BLaER1 treated with 17β-estradiol and CSF1 and Interleukin-3, amounts not matched to agents 10 nM and 100 nM (cell line): ENCODE data around the gene PSMB2.
A peak's percentile ranks its signal among the peaks of the same experiment; 100 is the strongest.

Experiments
- H3K27ac ChIP-seq, 11 experiments: shearing (Covaris generic); formaldehyde crosslinking; 2 replicates each; pipeline ENCODE4 v1.8.1; 2022
- H3K27me3 ChIP-seq, 11 experiments: shearing (Covaris generic); formaldehyde crosslinking; 2 replicates each; pipeline ENCODE4 v1.8.1; 2022
- H3K36me3 ChIP-seq, 11 experiments: shearing (Covaris generic); formaldehyde crosslinking; 2 replicates each; pipeline ENCODE4 v1.8.1; 2022
- H3K4me1 ChIP-seq, 10 experiments: shearing (Covaris generic); formaldehyde crosslinking; 2 replicates each; pipeline ENCODE4 v1.8.1; 2022
- H3K4me2 ChIP-seq, 11 experiments: shearing (Covaris generic); formaldehyde crosslinking; 2 replicates each; pipeline ENCODE4 v1.8.1; 2022
- H3K4me3 ChIP-seq, 10 experiments: shearing (Covaris generic); formaldehyde crosslinking; 2 replicates each; pipeline ENCODE4 v1.8.1; 2022
- H3K9ac ChIP-seq, 11 experiments: shearing (Covaris generic); formaldehyde crosslinking; 2 replicates each; pipeline ENCODE4 v1.8.1; 2022
- H3K9me3 ChIP-seq, 11 experiments: shearing (Covaris generic); formaldehyde crosslinking; replicated peaks in 1 of 11; 2 replicates each; pipeline ENCODE4 v1.8.1; 2022
- H4K20me1 ChIP-seq, 11 experiments: shearing (Covaris generic); formaldehyde crosslinking; 2 replicates each; pipeline ENCODE4 v1.8.1; 2022
- Cebpa-rat ChIP-seq, 11 experiments: shearing (Covaris generic); IDR thresholded peaks; 2 replicates each; pipeline ENCODE4 v1.8.1; 2022

PSMB2 gene

GRCh38 chr1:35629051-35629450, 12.3 kb downstream of the PSMB2 start:
- Histone ChIP-seq H3K36me3 (peaks cover 88 to 99% (median 97%) of the 10 kb centered on the region in 11 experiments), H3K27ac (no peak overlapping the region), H3K4me2 (no peak overlapping the region), H3K9ac (no peak overlapping the region), H3K4me1 (peaks cover 0 to 5% (median 2%) of the 10 kb centered on the region in 10 experiments; a peak in 11 of 20 replicates), H4K20me1 (peaks cover 31 to 97% (median 74%) of the 10 kb centered on the region in 11 experiments; a peak in 20 of 22 replicates), H3K27me3 (no peaks in the 10 kb centered on the region), H3K9me3 (no peaks in the 10 kb centered on the region), H3K4me3 (no peak overlapping the region)
- no peak for TF ChIP-seq Cebpa-rat (IDR thresholded peaks at IDR 0.05)

GRCh38 chr1:35623832-35624231, 17.5 kb downstream of the PSMB2 start:
- Histone ChIP-seq H3K27me3 (no peaks in the 10 kb centered on the region), H3K4me2 (peak overlapping the region in 6 of 11 experiments; percentile 0 to 33 (median 17); a peak in 5 of 22 replicates), H3K4me1 (peaks cover 0 to 12% (median 9%) of the 10 kb centered on the region in 10 experiments; a peak in 15 of 20 replicates), H3K27ac (no peak overlapping the region), H3K9me3 (no peaks in the 10 kb centered on the region), H4K20me1 (peaks cover 37 to 97% (median 77%) of the 10 kb centered on the region in 11 experiments; a peak in 21 of 22 replicates), H3K9ac (0 out of 22 replicates have a peak overlapping the region, but pooled peaks of 1 of the 11 experiments have one; percentile 16), H3K4me3 (no peak overlapping the region), H3K36me3 (peaks cover 76 to 99% (median 95%) of the 10 kb centered on the region in 11 experiments)
- TF ChIP-seq Cebpa-rat (IDR thresholded peaks at IDR 0.05), result no peak

DNA sequence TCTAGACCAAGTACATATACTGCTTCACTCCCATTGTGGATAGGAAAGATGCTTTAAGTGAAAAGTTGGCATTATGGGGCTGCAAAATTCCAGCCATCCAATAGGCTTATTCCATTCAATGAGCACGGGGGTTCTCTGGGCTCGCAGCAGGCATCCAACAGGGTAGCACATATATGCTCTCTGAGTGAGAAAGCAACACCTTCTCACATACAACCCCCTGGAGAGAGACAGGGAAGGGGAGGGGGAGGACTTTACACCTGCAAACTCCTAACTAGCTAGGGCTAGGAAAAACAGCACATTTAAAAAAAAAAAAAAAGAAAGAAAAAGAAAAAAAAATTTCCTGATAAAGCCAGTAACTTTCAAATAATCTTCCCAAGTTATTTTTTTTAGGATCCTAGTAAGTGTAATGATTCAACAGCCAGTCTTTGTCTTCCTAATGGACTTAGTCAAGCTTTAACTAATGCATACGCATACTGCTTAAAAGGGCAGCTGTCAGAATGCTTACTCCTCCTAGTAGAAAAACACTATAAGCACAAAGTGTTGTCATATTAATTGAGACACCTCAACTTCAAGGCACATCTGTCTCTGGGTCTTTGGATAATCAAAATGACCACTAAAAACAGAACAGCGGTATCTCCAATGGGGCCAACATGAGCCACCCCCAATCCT, 18.7 kb downstream of the PSMB2 start:
- H3K4me1 ChIP-seq, result peaks cover 0 to 12% (median 9%) of the 10 kb centered on the region in 10 experiments; a peak in 15 of 20 replicates
- TF ChIP-seq Cebpa-rat (IDR thresholded peaks at IDR 0.05), result no peak
- no peak overlapping the region for H3K27ac ChIP-seq
- H3K36me3 ChIP-seq, result peaks cover 77 to 100% (median 97%) of the 10 kb centered on the region in 11 experiments
- H3K4me3 ChIP-seq, result no peak overlapping the region
- no peaks in the 10 kb centered on the region for H3K9me3 ChIP-seq
- H4K20me1 ChIP-seq, result peaks cover 37 to 100% (median 81%) of the 10 kb centered on the region in 11 experiments; a peak in 21 of 22 replicates
- no peak overlapping the region for H3K9ac ChIP-seq
- no peak overlapping the region for H3K4me2 ChIP-seq
- H3K27me3 ChIP-seq, result no peaks in the 10 kb centered on the region

- Histone ChIP-seq H4K20me1 (peaks cover 49 to 100% (median 92%) of the 10 kb centered on the region in 11 experiments), H3K4me3 (no peak overlapping the region), H3K27me3 (no peaks in the 10 kb centered on the region), H3K27ac (no peak overlapping the region), H3K9me3 (no peaks in the 10 kb centered on the region), H3K4me1 (peaks cover 0 to 12% (median 9%) of the 10 kb centered on the region in 10 experiments; a peak in 15 of 20 replicates), H3K4me2 (no peak overlapping the region), H3K36me3 (peaks cover 84 to 100% (median 97%) of the 10 kb centered on the region in 11 experiments), H3K9ac (no peak overlapping the region)
- no peak for TF ChIP-seq Cebpa-rat (IDR thresholded peaks at IDR 0.05)
These were observed 21.8 kb downstream of the PSMB2 start for GRCh38 chr1:35619237-35620121.

DNA sequence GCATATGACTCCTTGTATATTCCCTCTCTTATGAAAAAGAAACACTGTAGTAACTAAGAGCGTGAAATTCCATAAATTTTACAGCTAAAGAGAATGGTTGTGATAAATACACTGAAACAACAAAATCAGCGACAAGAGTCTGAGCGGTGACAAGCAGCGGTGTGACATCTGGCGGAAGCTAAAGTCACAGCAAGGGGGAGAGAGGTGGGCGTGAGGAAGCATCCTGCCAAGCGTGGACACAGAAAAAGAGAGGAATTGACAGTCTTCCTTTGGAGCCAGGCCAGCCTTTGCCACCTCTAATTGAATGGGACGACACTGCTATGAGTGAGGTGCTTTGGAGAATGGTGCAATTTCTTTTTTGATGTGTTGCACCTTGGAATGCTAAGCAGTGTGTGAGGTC, 25.9 kb downstream of the PSMB2 start:
- no peak for TF ChIP-seq Cebpa-rat (IDR thresholded peaks at IDR 0.05)
- H3K4me1 ChIP-seq, result no peaks in the 10 kb centered on the region
- no peaks in the 10 kb centered on the region for H3K27me3 ChIP-seq
- H4K20me1 ChIP-seq, result peaks cover 39 to 100% (median 81%) of the 10 kb centered on the region in 11 experiments
- no peak overlapping the region for H3K4me2 ChIP-seq
- H3K36me3 ChIP-seq, result peaks cover 91 to 100% (median 98%) of the 10 kb centered on the region in 11 experiments
- H3K9me3 ChIP-seq, result no peaks in the 10 kb centered on the region
- no peak overlapping the region for H3K4me3 ChIP-seq
- no peak overlapping the region for H3K9ac ChIP-seq
- no peak overlapping the region for H3K27ac ChIP-seq

DNA sequence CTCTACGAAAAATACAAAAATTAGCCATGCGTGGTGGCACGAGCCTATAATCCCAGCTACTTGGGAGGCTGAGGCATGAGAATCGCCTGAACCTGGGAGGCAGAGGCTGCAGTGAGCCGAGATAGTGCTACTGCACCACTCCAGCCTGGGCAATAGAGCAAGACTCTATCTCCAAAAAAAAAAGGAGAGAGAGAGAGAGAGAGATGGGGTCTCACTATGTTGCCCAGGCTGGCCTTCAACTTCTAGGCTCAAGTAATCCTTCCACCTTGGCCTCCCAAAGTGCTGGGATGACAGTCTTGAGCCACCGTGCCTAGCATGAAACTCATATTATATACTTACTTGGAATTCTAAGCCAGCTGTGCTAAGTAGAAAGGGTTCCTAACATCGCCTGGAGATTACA, 29.7 kb downstream of the PSMB2 start:
- H3K9me3 ChIP-seq, result peaks cover 0 to 4% (median 0%) of the 10 kb centered on the region in 11 experiments; a peak in 2 of 22 replicates
- H4K20me1 ChIP-seq, result peaks cover 43 to 100% (median 73%) of the 10 kb centered on the region in 11 experiments
- H3K27me3 ChIP-seq, result no peaks in the 10 kb centered on the region
- no peaks in the 10 kb centered on the region for H3K4me1 ChIP-seq
- peaks cover 94 to 100% (median 99%) of the 10 kb centered on the region in 11 experiments for H3K36me3 ChIP-seq
- H3K4me2 ChIP-seq, result no peak overlapping the region
- no peak overlapping the region for H3K9ac ChIP-seq
- TF ChIP-seq Cebpa-rat (IDR thresholded peaks at IDR 0.05), result no peak
- no peak overlapping the region for H3K27ac ChIP-seq
- no peak overlapping the region for H3K4me3 ChIP-seq

DNA sequence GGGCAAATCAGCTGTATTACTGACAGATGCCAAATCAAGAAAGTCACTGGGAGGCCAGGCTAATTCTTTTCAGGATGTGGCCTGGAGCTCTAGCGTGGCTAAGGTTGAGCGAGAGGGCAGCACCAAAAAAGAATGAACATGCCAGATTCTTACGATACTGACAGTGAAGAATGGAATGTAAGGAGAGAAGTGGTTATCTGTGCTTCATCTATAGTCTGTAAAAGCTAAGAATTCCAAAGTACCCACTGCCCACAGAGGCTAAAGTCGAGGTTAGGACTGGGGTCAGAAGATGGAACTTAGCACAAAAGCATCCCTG, 35.5 kb downstream of the PSMB2 start:
- peaks cover 98 to 100% (median 100%) of the 10 kb centered on the region in 11 experiments for H3K36me3 ChIP-seq

DNA sequence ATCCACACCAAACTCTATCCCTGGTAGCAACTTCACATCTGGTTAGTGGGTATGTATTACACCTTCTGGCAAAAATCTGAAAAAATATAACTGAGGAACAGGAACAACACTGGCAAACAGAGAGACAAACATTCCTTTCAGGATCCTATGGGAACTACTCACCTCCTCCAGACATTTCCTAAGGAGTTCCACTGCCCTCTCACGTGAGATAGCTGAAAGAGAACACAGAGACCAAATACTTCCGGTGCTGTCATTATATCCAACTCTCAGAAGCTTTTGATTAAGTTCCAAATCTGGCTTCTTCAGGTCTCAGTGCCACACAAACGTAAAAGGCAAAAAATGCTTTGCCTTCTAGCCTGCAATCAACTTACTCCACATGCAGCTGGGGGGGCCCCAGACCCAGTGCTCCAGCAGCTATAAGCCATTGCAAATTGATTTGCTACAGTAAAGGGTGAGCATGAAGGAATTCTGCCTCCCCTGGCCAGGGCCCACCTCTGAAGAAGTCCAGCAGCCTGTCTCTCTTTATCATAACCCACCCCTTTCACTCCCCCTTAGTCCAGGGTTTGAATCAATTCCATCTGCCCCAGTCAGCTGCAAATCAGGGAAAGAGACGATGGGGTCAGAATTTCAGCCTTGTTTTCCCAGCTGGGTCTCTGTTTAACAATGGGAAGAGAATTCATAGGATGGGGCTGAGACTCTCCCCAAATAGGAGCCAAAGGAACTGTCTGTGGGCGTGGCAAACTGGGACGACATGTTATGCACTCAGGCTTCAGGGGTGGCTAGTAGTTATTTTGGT, 36.1 kb downstream of the PSMB2 start:
- no peaks in the 10 kb centered on the region for H3K27me3 ChIP-seq
- no peak overlapping the region for H3K4me2 ChIP-seq
- H3K27ac ChIP-seq, result no peak overlapping the region
- H3K9me3 ChIP-seq, result peaks cover 0 to 4% (median 0%) of the 10 kb centered on the region in 11 experiments; a peak in 2 of 22 replicates
- H3K36me3 ChIP-seq, result peaks cover 98 to 100% (median 100%) of the 10 kb centered on the region in 11 experiments
- H3K4me1 ChIP-seq, result no peaks in the 10 kb centered on the region
- H4K20me1 ChIP-seq, result peaks cover 15 to 80% (median 43%) of the 10 kb centered on the region in 11 experiments; a peak in 20 of 22 replicates
- no peak overlapping the region for H3K9ac ChIP-seq
- TF ChIP-seq Cebpa-rat (IDR thresholded peaks at IDR 0.05), result no peak
- H3K4me3 ChIP-seq, result no peak overlapping the region

More for the DNA sequence above, 35.5 kb downstream of the PSMB2 start:
- no peak for TF ChIP-seq Cebpa-rat (IDR thresholded peaks at IDR 0.05)
- H3K27ac ChIP-seq, result no peak overlapping the region
- no peak overlapping the region for H3K4me3 ChIP-seq
- H3K9me3 ChIP-seq, result peaks cover 0 to 4% (median 0%) of the 10 kb centered on the region in 11 experiments; a peak in 2 of 22 replicates
- H3K9ac ChIP-seq, result no peak overlapping the region
- no peaks in the 10 kb centered on the region for H3K4me1 ChIP-seq
- H3K27me3 ChIP-seq, result no peaks in the 10 kb centered on the region
- no peak overlapping the region for H3K4me2 ChIP-seq
- H4K20me1 ChIP-seq, result peaks cover 17 to 81% (median 48%) of the 10 kb centered on the region in 11 experiments; a peak in 20 of 22 replicates
